SHP77 treated with DMSO at 0.1 percent for 48 hours (cell line): Measurements from ENCODE around the gene RPL27A.
"Not testable (repeated sequence)": the region's sequence is repeated elsewhere in the genome, so short reads cannot be mapped to it uniquely, and the experiment has no call there.

Source experiments
- DNase-seq: peaks from one replicate; lab custom pipeline; 2025; lab: John Stamatoyannopoulos, UW

The RPL27A gene

DNA sequence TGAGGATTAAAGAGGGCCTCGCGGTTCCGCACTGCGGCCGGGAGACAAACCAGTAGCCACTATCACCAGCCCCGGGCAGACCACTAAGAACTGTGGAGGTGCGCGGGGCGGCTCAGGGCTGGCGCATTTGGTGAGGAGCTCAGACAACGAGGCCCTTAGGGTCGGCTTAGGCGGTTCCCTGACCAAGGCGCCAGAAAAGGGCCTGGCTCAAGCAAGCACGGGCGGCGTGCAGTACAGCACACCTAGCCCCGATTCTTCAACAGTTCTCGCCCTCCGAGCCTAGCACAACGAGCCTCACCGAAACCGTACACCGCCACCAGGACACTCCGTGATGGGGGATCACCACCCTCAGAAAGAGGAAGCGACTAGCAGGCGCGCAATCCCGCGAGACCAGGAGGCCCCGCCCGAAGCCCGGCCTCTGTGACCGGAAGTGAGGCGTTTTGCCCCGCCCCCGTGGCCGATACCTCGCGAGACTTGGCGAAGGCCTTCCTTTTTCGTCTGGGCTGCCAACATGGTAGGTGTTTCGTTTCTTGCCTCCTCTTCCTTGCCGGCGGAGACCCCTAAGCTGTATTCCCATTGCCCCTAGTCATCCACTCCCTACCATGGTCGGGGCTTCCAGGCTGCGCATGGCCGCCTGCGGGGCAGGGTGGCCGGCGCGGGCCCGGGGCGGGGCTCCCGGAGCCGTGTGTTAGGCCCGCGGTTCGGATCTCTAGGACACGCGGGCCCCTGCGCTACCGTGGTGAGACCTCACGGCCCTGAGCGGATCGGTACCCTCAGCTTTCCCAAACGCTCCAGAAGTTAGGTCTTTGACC, at the start of gene RPL27A, which contains the start of gene TRIM66:
TSS of gene RPL27A (plus strand) at position 490 of the 812 bp plus-strand sequence. CDS start at position 512, 22 bp downstream.
TSS of gene TRIM66 (minus strand) at position 363 of the 812 bp plus-strand sequence. CDS start 10,391 bp downstream, outside the sequence.
- peak; percentile 50 for DNase-seq

DNA sequence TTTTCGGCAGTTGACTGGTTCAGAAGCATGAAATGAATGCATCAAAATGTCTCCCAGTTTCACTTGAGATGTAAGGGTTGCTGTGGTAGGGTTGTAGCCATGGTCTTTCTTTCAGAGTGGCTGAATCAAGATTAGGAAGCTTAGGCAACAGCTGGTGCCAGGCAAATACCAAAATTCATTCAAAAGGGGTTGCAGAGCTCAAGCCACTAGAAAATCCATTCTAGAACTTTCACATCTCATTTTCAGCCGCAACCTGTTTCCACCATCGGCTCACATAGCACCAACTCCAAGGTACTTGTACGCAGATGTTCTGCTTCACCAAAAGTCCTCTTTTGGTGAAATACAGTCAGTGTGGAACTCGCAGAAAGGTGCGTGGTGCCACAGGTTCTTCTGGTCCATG, 48.1 kb upstream of the RPL27A start:
- DNase-seq = no peak

DNA sequence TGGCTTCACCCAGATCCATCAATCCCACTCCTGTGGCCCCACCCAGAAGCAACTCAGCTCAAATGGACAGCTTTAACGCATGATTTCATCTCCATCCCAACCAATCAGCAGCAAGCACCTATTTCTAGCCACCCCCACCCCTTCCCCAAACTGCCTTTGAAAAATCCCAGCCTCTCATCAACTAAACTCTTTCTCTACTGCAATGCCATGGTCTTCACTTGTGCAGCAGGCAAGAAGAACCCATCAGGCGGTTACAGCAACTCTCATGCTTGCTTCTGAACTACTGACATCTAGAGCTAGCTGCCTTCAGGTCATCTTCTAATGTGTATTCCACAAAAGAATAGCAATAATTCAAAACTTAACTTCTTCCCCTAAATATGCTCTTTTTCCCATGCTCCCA, 46.5 kb upstream of the RPL27A start:
- no peak for DNase-seq

DNA sequence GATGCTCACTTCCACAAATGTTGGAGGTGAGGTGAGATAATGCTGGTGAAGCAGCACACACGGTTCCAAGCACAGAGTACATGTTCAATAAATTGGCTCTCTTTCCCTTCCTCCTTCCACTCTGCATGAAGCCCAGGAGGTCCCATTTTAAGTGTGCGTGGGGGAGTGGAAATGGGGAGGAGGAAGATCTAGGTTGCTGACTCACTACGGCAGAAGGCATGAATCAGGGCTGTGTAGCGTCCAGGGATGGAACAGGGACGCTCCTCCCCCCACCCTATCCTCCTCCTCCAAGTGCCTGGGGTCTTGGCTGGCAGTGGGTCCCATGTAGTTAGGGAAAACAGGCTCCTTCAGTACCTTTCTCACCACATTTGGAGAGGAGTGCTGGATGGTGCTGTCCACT, 44.3 kb upstream of the RPL27A start:
- no peak for DNase-seq

DNA sequence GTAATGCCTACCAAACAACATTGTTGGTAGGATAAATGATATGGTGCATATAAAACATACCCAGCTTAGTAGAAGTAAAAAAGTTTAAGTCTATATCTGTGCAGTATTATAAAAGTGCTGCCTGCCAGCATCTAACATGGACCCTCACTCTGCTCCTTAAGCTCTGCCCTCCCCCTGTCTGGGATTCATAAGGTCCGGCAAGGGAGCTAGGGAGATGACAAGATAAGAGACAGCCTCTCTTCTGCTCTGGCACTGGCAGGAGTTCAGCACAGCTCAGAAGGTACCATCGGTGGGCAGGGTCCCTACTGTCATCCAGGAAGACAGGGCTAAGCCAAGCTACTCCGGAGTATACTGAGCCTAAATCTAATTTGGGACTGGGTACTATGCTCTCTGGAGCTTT, 42.9 kb upstream of the RPL27A start:
- no peak for DNase-seq

DNA sequence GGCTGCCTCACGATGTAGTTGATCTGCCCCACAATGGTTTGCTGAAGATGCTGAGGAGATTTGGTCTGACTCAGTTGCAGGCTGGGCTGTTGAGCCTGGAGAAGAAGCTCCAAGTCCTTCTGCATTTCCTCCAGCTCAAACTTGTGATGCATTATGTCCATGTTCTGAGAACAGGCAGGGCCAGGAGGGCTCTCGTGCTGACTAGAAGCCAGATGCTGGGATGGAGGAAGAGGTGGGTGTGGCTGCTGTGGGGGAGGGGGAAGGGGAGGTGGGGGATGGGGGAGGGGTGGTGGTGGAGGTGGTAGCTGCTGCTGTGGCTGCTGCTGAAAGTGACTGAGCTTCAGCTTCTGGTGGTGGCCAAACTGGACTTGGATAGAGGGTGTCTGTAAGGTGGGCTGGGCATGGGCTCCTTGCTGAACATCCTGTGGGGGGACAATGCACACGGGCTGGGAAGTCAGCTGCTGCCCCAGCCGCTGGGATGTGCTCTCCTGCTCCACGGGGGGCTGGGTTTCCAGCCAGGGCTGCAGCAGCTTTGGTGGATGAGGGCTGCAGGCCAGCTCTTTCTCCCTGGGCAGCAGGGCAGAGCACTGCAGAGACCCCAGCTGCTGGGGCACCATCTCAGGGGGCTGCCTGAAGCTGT, 42.2 kb upstream of the RPL27A start:
- DNase-seq = no peak

DNA sequence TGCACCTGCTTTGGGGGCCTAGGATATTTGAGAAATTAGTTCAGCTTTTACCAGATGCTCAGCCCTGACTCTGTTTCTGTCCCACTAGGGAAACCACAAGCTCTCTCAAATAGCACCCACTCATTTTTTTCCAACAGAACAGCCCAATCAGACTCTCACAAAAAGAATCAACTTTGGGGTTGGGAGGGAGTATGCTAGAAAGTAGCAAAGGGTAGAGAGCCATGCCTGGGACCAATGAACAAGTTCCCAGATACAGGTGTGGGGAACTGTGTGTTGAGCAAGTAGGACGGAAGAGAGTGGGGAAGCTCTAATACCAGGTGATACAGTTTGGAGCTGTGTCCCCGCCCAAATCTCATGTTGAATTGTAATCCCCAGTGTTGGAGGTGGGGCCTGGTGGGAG, 41.3 kb upstream of the RPL27A start:
- no peak for DNase-seq

DNA sequence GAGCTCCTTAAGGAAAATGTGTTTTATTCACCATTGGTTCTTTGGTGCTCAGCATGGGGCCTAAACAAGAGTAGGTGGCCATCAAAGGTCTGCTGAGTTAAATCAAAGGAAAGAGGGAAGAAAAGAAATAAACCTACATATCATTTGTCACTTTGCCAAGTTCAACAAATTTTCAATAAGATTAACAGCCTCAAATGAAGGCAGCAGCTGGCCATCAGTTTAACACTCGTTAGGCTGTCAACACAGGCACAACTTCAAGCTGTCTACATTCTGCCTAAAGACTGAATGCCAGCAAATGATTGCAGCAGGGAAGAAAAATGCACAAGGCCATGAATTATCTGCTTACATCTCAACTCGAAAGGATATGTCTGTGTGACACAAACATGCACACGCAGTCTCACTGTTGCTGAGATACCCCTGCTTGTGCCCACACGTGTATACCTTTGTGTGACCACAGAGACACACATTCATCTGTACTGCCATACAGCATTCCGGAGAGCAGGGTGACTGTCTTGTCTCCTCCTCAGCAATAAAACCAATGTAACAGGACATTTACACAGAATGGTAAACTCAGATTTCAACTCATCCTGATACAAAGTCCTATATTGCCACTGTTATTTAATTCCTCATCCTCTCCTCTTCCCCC, 40.3 kb upstream of the RPL27A start:
- DNase-seq = no peak

DNA sequence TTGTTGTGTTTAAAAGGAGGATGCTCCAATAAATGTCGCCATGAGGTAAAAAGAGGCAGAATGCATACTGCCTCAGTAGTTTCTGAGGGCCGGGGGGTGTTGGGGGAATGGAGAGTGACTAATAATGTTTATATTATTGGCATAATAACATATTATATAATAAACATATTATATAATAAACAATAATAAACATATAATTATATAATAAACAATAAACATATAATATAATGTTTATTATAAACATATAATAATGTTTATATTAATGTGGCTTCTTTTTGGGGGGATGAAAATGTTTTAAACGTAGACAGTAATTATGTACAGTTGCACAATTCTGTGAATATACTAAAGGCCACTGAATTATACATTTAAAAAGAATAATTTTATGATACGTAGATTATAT, 35.7 kb upstream of the RPL27A start:
- no peak for DNase-seq

DNA sequence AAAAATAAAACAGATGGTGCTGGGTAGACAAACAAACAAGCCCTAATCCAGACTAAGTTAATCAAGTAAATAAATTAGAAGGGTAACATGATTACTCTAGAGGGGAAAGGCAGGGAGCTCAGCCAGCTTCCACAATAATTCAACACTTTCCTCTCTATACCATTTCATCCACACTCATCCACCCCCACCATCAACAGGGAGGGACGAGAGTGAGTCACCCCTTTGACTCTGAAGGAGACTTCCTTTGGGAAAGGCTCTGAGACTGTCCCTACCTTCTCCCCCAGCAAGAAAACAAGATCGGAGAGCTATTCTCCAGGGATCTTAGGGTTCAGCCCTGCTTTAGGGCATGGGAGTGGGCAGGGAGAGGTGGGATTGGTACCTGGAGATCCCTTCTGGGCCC, 33.2 kb upstream of the RPL27A start:
- DNase-seq = no peak

DNA sequence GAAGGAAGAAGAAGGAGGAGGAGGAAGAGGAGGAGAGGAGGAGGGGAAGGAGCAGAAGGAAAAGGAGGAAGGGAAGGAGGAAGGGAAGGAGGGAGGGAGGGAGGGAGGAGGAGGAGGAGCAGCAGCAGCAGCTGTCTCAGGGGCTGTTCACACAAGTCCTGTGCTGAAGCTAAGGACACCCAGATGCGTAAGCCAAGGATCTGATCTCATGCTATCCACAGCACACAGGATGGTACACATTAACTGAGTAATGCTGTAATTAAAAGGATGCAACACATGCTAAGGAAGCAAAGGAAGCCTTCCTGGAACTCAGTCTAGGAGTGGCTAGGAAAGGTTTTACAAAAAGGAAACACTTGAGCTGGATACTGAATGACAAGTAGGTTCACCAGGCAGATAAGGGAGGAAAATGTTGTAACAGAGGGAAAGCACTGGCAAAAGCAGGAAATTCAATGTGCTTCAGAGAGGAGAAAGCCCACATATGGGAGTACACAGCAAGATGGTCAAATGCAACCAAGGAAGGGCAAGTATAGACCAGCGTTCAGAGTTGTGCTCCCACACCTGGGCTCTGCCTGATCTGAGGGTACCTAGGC, 32.1 kb upstream of the RPL27A start:
- DNase-seq = no peak

DNA sequence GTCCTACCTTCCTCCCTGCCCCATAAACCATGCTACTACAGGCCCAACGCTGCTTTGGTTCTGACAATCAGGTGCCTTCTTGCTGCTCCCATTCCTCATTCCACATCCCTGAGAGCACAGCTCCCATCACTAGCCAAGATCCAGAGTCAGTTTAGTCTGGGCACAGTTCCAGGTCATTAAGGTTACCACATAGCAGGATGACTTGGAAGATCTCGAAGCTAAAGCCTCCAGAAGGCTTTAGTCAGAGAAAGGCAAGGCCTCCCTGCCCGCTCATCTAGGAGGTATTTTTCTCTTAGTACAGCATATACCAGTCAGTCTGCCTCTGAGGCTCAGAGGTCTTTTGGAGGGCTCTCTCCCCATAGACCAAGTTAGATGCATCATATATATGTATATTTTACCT, 30.5 kb upstream of the RPL27A start:
- DNase-seq = no peak

DNA sequence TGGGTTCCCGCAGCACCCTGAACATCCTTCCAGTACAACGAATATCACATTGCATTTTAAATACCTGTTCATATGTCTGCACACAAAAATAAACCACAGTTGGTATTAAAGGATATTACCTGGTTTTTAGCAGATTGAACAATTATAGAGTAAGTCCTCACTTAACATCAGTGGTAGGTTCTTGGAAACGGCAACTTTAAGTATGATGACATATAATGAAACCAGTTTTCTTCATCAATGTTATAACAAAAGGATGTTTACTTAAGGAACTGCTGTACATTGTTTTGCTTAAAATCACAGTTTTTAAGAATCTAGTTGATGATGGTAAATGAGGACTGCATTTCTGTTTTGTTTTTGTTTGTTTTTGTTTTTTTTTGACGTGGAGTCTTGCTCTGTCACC, 28.1 kb upstream of the RPL27A start:
- DNase-seq = no peak

DNA sequence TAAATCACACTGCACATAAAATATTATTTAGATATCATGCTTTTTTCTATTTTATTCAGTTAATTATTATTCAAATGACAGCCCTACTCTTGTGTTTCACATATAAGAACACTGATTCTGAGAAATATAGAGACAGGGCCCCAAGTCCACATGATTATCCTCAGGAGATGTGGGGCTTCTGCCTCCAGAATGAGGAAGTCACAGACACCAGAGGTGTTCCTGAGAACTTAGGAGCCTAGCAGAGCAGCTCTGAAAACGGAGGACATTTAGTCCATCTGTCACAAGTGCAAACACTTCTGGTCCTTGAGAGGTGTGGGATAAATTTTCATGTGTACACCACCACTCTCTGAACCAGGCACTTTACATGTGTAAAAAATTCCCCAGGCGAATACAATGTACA, 26.3 kb upstream of the RPL27A start:
- no peak for DNase-seq

DNA sequence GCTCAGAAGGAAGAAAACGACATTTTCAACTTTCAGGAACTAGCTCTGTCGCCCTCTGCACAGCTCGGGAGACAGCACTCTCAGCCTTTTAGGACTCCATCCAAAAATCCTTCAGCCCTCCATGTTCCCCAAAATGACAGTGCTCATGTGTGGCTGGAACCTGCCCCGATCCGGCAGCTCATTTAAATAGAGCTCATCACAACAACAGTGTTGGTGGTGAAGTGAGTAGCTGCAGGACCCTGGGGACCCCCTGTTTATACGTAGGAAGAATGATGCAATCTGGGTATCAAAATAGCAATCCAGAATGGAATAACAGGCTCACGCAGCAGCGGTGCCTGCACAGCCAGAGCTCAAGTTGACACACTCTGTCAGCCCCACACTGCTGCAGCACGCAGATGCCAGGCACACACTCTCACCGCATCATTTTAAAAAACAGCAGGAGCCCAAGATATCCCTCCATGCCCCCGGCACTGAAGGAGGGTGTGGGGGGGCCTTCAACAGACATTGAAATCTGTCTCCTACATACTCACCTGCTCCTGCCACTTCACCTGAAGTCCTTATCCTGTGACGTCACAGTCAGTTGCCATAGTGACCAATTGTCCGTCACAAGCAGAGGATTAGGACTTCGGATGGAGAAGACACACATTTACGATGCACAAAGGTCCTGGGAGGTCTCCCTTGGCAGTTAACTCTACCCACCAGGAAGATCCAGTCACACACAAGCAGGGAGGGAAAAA, 24.1 kb upstream of the RPL27A start:
- DNase-seq = no peak

DNA sequence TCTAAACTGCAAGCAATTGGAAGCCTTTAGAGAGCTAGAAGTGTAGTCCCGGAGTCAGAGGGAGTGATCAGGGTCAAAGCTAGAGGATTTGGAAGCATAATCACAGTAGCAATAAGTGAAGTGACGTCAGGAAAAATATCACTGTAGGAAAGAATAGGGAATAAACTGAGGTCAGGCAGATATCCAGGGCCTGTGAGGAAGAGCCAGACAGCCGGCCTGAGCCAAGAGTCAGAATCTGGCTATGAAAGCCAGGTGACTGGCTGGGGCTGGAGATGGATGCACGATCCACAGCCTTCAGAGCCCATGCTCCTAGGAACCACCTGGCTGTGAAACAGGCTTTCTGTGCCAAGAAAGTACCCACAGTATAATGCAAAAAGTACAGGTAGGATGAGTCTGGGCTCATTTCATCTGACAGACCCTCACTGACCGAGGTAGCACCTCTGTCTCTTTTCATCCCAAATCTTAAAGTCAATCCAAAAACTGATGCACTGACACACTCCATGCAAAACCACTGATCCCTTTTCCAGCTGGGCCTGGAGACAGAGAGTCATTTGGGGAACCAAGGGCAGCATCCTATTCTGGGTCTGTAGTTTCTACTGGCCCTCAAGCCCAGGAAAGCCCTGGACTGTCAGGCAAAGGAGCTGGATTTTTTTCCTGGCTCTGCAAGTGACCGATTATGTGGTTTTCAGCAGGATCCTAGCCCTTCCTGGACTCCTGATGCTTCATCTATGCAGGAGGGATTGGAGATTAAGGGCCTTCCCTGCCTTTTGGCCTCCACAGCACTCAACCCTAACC, 21.4 kb upstream of the RPL27A start:
- DNase-seq = no peak

DNA sequence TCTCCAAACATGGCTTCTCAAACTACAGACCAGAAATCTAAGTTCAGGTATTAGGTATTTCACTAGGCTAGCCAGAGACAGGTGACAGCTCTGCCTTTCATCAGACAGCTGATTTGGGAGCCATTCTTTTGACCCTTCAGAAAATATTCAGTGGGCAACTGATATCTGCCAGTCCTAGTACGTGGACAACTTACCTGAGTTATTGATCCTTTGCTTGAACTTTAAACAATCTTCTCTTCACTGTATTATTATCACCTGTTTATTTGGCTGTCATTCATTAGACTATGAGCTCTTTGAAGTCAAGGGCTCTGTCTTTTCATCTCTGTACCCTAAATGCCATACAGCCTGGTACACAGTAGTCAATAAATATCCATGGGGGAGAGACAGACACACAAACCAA, 17.4 kb upstream of the RPL27A start:
- no peak for DNase-seq

DNA sequence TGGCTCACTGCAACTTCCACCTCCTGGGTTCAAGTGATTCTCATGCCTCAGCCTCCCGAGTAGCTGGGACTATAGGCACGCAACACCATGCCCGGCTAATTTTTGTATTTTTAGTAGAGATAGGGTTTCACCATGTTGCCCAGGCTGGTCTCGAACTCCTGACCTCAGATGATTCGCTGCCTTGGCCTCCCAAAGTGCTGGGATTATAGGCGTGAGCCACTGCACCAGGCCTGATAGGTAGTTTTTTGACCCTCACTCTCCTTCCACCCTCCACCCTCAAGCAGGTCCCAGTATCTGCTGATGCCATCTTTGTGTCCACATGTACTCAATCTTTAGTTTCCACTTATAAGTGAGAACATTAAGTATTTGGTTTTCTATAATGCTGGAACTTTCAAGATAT, 12.5 kb upstream of the RPL27A start:
- DNase-seq = not testable (repeated sequence)

DNA sequence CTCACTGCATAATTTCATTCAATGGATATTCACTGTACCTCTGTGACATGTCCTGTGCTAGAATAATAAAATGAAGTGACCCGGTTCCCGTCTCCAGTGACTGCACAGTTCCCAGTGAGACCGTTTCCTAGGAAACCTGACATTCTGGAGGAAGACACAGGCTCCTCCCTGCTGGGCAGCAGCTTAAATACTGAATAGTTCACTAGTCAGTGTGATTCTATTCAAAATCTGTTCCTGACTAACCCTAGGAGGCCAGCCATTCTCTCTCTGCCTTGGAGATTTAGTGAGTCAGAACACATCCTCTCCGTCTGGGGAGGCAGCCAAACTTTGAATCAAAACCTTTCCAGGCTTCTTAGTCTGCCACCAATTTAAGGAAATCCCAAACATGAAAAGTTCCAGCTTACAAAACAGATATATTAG, 11.4 kb upstream of the RPL27A start:
- no peak for DNase-seq

DNA sequence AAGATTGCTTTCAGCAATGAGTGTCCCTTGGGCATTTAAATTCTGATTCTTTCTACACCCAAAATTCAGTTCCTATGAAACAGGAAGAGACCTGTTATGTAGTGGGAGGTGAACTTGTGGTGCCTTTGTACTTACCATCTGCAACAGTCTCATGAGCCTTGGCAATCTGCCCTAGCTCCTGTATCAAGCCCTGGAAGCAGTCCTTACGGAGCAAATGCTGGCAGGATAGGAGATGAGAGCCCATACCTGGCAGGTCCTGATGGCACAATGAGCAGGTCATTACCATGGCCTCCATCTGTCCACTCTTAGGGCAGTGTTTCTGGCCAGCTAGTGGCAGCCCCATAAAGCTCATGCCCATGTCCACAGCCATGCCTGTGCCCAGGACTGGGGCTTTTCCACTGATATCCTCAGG, 10.9 kb upstream of the RPL27A start:
- no peak for DNase-seq

DNA sequence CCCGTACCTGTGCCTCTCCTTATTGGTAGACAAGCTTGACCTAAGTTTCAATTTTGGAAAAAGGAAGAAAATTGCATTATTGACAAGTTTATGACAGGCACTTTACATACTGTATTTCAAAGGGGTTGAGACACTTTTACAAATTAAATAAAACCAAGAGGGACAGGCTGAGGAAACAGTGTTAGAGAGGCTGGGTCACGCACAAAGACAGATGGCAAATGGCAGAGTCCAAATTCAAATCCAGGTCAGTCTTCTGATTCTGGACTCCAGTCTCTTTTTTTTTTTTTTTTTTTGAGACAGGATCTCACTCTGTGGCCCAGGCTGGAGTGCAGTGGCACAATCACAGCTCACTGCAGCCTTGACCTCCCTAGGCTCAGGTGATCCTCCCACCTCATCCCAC, 10.2 kb upstream of the RPL27A start:
- DNase-seq = no peak
